HG03066 (cell line): ENCODE results near the gene EP300.
A peak's percentile ranks its signal among the peaks of the same experiment; 100 is the strongest.
"Not testable (repeated sequence)": the region's sequence is repeated elsewhere in the genome, so short reads cannot be mapped to it uniquely, and the experiment has no call there.

Experiments
- ATAC-seq: cut with Tn5 transposase; IDR thresholded peaks from one replicate; pipeline ENCODE4 v1.9.1; 2021; ENCODE audit warnings: low read depth; ENCODE audit not compliant: unreplicated experiment

The EP300 gene

GRCh38 chr22:41076857-41077256, 15.5 kb upstream of the EP300 start:
- no peak for ATAC-seq

- ATAC-seq, result no peak
Observed at GRCh38 chr22:41078931-41079330, 13.5 kb upstream of the EP300 start.

GRCh38 chr22:41085842-41086241, 6.5 kb upstream of the EP300 start:
- ATAC-seq, result no peak

- peak; percentile 76 for ATAC-seq
Observed at GRCh38 chr22:41091132-41092022, 1.0 kb upstream of the EP300 start.

- ATAC-seq, result no peak
Observed at GRCh38 chr22:41092847-41093411, 537 bp downstream of the EP300 start.

- no peak for ATAC-seq
Observed at GRCh38 chr22:41094041-41094593, 1.7 kb downstream of the EP300 start.

GRCh38 chr22:41096391-41096790, 4.0 kb downstream of the EP300 start:
- ATAC-seq, result no peak

GRCh38 chr22:41096841-41097240, 4.4 kb downstream of the EP300 start:
- no peak for ATAC-seq

- no peak for ATAC-seq
Observed at GRCh38 chr22:41099036-41099435, 6.6 kb downstream of the EP300 start.

GRCh38 chr22:41106122-41106968, 14.0 kb downstream of the EP300 start:
- ATAC-seq, result no peak

GRCh38 chr22:41106969-41107325, 14.6 kb downstream of the EP300 start:
- not testable (repeated sequence) for ATAC-seq

- no peak for ATAC-seq
Observed at GRCh38 chr22:41110968-41111367, 18.6 kb downstream of the EP300 start.

- ATAC-seq, result no peak
Observed at GRCh38 chr22:41116342-41116741, 23.9 kb downstream of the EP300 start.

- ATAC-seq, result no peak
Observed at GRCh38 chr22:41117127-41117965, 25.0 kb downstream of the EP300 start.

GRCh38 chr22:41123151-41123550, 30.8 kb downstream of the EP300 start:
- no peak for ATAC-seq

GRCh38 chr22:41124086-41124485, 31.7 kb downstream of the EP300 start:
- ATAC-seq, result no peak

GRCh38 chr22:41127451-41127850, 35.1 kb downstream of the EP300 start:
- ATAC-seq, result no peak

GRCh38 chr22:41128606-41129005, 36.2 kb downstream of the EP300 start:
- ATAC-seq, result no peak

GRCh38 chr22:41132550-41132949, 40.2 kb downstream of the EP300 start:
- no peak for ATAC-seq

- ATAC-seq, result no peak
Observed at GRCh38 chr22:41140365-41140957, 48.1 kb downstream of the EP300 start.
